AG09309 (cell line): Measurements from ENCODE around the gene ODAD3.
"Not testable (repeated sequence)": the region's sequence is repeated elsewhere in the genome, so short reads cannot be mapped to it uniquely, and the experiment has no call there.

Source experiments
- DNase-seq: peaks from one replicate; pipeline ENCODE4 v3.0.0-alpha.2; 2010; ENCODE audit warnings: low read depth
- H3K4me3 ChIP-seq: 2 replicates; pipeline ENCODE4 v1.5.1; 2011; ENCODE audit warnings: mild to moderate bottlenecking, low read depth, low read length, moderate library complexity; ENCODE audit not compliant: control insufficient read depth
- TF ChIP-seq, protein P1 (sequence below): IDR thresholded peaks from 2 replicates; pipeline ENCODE4 v1.5.1; 2011; ENCODE audit warnings: mild to moderate bottlenecking, low read depth, low read length, inconsistent platforms; ENCODE audit not compliant: insufficient read depth, control insufficient read depth; ENCODE audit errors: missing control alignments

ODAD3 gene

DNA sequence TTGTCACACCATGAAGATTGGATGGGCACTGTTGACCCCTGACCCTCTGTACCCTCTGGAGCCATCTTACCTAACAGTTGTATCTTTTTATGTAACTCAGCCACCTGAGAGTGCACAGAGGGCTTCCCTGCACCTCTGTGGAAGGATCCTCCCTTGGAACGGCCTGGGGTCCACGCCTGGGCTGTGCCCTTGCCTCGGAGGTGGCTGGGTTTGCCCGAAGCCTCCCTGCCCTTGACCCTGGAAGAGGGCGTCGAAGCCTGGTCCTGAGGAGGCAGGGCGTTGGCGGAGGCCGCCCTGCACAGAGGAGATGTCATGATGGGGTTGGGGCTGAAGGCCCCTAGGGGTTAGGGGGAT, 241 bp downstream of the ODAD3 start:
- DNase-seq = no peak
- H3K4me3 ChIP-seq = peak overlapping the region; percentile 62
- TF ChIP-seq, protein P1, sequence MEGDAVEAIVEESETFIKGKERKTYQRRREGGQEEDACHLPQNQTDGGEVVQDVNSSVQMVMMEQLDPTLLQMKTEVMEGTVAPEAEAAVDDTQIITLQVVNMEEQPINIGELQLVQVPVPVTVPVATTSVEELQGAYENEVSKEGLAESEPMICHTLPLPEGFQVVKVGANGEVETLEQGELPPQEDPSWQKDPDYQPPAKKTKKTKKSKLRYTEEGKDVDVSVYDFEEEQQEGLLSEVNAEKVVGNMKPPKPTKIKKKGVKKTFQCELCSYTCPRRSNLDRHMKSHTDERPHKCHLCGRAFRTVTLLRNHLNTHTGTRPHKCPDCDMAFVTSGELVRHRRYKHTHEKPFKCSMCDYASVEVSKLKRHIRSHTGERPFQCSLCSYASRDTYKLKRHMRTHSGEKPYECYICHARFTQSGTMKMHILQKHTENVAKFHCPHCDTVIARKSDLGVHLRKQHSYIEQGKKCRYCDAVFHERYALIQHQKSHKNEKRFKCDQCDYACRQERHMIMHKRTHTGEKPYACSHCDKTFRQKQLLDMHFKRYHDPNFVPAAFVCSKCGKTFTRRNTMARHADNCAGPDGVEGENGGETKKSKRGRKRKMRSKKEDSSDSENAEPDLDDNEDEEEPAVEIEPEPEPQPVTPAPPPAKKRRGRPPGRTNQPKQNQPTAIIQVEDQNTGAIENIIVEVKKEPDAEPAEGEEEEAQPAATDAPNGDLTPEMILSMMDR = no peak

DNA sequence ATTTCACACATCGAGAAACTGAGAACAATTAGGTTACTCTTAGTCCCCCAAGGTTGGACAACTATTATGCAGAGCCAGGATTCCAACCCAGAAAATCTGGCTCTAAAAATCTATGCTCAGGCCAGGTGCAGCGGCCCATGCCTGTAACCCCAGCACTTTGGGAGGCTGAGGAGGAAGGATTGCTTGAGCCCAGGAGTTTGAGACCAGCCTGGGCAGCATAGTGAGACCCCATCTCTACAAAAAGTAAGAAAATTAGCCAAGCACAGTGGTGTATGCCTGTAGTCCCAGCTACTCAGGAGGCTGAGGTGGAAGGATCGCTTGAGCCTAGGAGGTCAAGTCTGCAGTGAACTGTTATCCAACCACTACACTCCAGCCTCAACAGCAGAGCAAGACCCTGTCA, 1.4 kb downstream of the ODAD3 start:
- DNase-seq, H3K4me3 ChIP-seq: not testable (repeated sequence)

DNA sequence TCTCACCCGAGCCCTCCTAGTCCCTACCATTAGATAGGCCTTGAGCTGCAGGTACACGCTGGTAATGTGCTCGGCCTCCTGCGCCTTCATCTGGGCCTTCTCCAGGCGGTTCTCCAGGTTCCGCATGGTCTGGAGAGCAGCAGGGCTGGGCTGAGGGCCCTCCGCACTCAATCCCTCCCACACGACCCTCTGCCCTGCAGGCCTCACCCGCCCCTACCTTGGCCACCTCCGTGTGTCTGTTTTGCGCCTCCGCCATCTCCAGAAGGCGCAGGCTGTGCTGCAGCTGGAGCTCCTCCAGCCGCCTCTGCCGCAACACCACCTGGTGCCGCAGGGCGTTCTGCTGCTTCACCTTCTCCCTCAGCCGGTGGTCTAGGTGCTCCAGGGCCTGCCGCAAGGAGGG, 8.3 kb downstream of the ODAD3 start:
- no peak overlapping the region for H3K4me3 ChIP-seq
- no peak for DNase-seq
- TF ChIP-seq, protein P1 = no peak

DNA sequence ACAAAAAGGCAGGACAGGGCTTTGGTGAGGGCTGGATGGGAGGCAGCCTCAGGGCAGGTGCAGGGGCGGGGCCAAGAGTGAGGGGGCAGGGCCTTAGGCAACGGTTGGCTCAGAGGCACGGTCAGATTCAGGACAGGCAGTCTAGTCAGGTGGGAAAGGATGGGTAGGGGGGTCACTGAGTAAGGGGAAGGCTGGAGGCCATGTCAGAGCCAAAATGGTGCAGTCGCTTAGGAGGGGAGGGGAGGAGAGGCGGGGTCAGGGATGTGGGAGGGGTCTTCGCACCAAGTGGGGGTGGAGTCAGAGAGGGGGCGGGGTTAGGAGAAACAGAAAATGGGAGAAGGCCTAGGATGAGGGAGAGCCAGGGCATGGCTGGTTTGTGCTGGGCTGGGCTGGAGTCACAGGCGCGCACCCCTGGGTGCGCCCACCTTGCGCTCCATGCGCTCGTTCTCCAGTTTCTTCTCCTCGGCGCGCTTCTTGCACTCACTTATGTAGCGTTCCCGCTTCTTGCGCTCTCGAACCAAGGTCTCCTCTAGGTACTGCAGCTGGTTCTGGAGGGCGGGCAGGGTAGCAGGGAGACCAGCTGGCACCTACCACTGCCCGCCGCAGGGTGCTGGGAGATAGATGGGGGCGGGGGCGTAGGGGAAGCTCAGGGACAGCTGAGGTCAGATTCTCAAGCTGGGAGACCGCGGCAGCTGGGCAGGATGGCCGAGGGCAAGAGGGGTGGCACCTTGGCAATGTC, 9.0 kb downstream of the ODAD3 start:
- TF ChIP-seq, protein P1 = no peak
- no peak for DNase-seq
- no peak overlapping the region for H3K4me3 ChIP-seq

DNA sequence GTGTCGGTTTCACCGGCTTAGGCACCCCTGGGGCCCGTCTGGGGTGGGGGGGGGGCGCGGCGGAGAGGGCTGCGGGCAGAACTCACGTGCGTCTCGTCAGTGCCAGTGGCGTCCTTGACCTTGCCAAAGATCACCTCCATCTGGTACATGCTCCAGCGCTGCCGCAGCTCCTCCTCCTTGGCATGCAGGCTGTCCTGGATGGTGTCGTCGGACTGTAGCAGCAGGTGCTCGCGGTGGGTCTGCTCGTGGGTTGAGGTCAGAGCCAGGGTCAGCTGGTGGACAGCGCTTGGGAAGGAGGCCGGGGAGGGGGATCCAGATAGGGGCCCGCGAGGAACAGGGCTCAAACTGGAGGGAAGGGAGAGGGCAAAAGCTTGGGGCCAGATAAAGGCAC, 11.1 kb downstream of the ODAD3 start:
- TF ChIP-seq, protein P1 = no peak
- no peak overlapping the region for H3K4me3 ChIP-seq
- no peak for DNase-seq

DNA sequence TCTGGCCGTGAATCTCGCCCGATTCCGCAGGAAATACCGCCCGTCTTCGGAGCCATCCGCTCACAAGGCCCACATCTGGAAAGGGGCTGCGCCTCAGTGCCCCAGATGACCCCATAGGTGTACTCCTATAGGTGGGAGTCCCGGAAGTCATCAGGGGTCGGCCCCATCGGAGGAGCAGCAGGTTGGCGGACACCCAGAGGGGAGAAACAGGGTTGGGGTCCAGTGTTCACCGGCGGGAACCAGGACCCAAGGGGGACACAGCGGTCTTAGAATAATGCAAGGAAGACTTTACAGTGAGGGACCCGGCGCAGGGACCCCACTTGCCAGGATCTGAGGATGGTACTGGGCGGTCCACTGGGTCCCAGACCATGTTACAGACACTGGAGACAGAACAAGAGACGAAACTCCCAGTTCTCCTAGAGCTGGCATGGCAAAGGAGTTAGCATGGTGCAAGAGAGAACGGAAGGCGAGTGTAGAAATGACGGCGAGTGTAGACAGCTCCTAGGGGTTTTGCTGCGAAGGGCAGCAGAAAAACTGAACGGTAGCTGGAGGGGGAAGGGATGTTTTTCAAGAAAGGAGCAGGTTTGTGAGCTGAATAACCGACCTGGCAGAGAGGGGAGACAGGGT, 11.6 kb downstream of the ODAD3 start:
- TF ChIP-seq, protein P1 = no peak
- H3K4me3 ChIP-seq = no peak overlapping the region
- no peak for DNase-seq

DNA sequence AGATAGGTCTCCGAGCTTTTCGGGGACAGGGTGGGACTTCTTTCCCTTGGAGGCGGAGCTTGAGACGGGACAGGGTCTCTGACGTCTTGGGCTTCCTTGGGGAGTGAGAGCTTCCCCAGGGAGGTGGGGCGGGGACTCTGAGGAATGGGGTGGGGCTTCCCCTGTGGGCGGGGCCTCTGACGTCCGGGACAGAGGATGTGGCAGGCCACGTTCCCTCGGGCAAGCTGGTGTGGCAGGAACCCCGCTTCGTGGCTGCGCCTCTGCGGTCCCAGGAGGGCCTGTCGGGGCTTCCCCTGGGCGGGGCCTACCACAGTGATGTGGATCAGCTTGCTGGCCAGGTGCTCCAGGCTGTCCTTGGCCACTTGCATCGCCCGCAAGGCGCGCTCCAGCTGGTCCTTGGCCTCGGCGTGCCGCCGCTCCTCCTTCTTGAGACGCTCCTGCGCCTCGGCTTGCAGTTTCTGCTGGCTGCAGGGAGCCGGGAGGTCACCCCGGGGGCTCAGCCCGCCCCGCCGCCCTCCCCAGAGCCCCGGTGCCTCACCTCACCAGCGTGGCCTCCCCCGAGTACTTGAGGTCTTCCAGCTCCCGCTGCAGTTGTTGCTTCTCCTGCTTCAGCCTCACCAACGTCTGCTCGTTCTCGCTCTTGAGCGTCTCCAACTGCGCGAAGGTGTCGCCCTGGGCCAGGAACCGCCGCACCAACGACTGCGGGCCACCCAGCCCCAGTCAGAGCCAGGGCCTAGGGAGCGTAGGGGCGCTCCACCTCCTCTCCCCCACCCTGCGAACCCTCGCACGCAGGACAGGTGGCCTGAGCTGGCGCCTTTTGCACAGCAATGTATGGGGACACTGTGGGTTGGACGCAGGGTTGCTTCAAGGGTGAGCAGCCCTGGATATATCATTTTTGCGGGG, 12.5 kb downstream of the ODAD3 start:
- peak overlapping the region; percentile 25 for H3K4me3 ChIP-seq
- TF ChIP-seq, protein P1 = no peak
- DNase-seq = no peak
